Stimulated activated memory B cell treated with anti-CD40 and anti-IgM and Interleukin-4, amounts not matched to agents 10 μg/mL and 1 μg/mL and 100 μg/mL, for 72 hours (primary cell): ENCODE results near the gene COQ8A.

Experiments
- ATAC-seq: fragments of 150-1000 bp; cut with Tn5 transposase; 2 replicates; pipeline ENCODE4 v1.10.0; 2021
- H3K27ac Mint-ChIP-seq: one replicate; pipeline ENCODE4 v1.8.0; 2022; ENCODE audit warnings: mild to moderate bottlenecking, mixed read lengths
- H3K27me3 Mint-ChIP-seq: one replicate; pipeline ENCODE4 v1.8.0; 2022; ENCODE audit warnings: mixed read lengths
- H3K36me3 Mint-ChIP-seq: one replicate; pipeline ENCODE4 v1.8.0; 2022; ENCODE audit warnings: mixed read lengths
- H3K4me1 Mint-ChIP-seq: one replicate; pipeline ENCODE4 v1.8.0; 2022; ENCODE audit warnings: mixed read lengths
- H3K4me3 Mint-ChIP-seq: one replicate; pipeline ENCODE4 v1.8.0; 2022; ENCODE audit warnings: mild to moderate bottlenecking, moderate library complexity, mixed read lengths
- H3K9me3 Mint-ChIP-seq: one replicate; pipeline ENCODE4 v1.8.0; 2022; ENCODE audit warnings: mixed read lengths

Gene COQ8A

GRCh38 chr1:226940029-226940805, at the start of gene COQ8A:
COQ8A (plus strand) TSS chr1:226940294; CDS start chr1:226961386, 21,092 bp downstream.
- no peaks in the 10 kb centered on the region for H3K27me3 Mint-ChIP-seq
- H3K4me3 Mint-ChIP-seq: peak within 1 kb of the TSS; percentile 97
- peaks cover 57% of the 10 kb centered on the region for H3K4me1 Mint-ChIP-seq
- peak; percentile 99 for ATAC-seq
- H3K9me3 Mint-ChIP-seq: peaks cover 4% of the 10 kb centered on the region
- H3K27ac Mint-ChIP-seq: peak within 1 kb of the TSS; percentile 100
- H3K36me3 Mint-ChIP-seq: peaks cover 12% of the 10 kb centered on the region

GRCh38 chr1:226890331-226891108, 49.6 kb upstream of the COQ8A start:
- Mint-ChIP-seq H3K9me3 (no peaks in the 10 kb centered on the region), H3K36me3 (peaks cover 81% of the 10 kb centered on the region), H3K27me3 (no peaks in the 10 kb centered on the region), H3K4me3 (no peak overlapping the region), H3K4me1 (peaks cover 13% of the 10 kb centered on the region), H3K27ac (no peak overlapping the region)
- no peak for ATAC-seq

- no peak for ATAC-seq
- H3K4me1 Mint-ChIP-seq: peaks cover 4% of the 10 kb centered on the region
- H3K27me3 Mint-ChIP-seq: no peaks in the 10 kb centered on the region
- H3K27ac Mint-ChIP-seq: no peak overlapping the region
- H3K9me3 Mint-ChIP-seq: no peaks in the 10 kb centered on the region
- H3K36me3 Mint-ChIP-seq: peaks cover 78% of the 10 kb centered on the region
- H3K4me3 Mint-ChIP-seq: no peak overlapping the region
Observed at GRCh38 chr1:226891346-226891745, 48.7 kb upstream of the COQ8A start.

- no peaks in the 10 kb centered on the region for H3K27me3 Mint-ChIP-seq
- peaks cover 80% of the 10 kb centered on the region for H3K36me3 Mint-ChIP-seq
- ATAC-seq: no peak
- H3K27ac Mint-ChIP-seq: no peak overlapping the region
- no peaks in the 10 kb centered on the region for H3K4me1 Mint-ChIP-seq
- no peaks in the 10 kb centered on the region for H3K9me3 Mint-ChIP-seq
- H3K4me3 Mint-ChIP-seq: no peak overlapping the region
Observed at GRCh38 chr1:226891846-226892523, 48.1 kb upstream of the COQ8A start.

GRCh38 chr1:226892524-226892875, 47.6 kb upstream of the COQ8A start:
- Mint-ChIP-seq H3K27ac (no peak overlapping the region), H3K4me1 (no peaks in the 10 kb centered on the region), H3K9me3 (no peaks in the 10 kb centered on the region), H3K27me3 (no peaks in the 10 kb centered on the region), H3K4me3 (no peak overlapping the region), H3K36me3 (peaks cover 85% of the 10 kb centered on the region)
- no peak for ATAC-seq

- no peak overlapping the region for H3K4me3 Mint-ChIP-seq
- H3K27me3 Mint-ChIP-seq: no peaks in the 10 kb centered on the region
- H3K9me3 Mint-ChIP-seq: no peaks in the 10 kb centered on the region
- no peak for ATAC-seq
- no peak overlapping the region for H3K27ac Mint-ChIP-seq
- peaks cover 74% of the 10 kb centered on the region for H3K36me3 Mint-ChIP-seq
- H3K4me1 Mint-ChIP-seq: no peaks in the 10 kb centered on the region
Observed at GRCh38 chr1:226893936-226894335, 46.2 kb upstream of the COQ8A start.

GRCh38 chr1:226894826-226895225, 45.3 kb upstream of the COQ8A start:
- peaks cover 74% of the 10 kb centered on the region for H3K36me3 Mint-ChIP-seq

GRCh38 chr1:226895644-226896043, 44.5 kb upstream of the COQ8A start:
- H3K4me1 Mint-ChIP-seq: peaks cover 6% of the 10 kb centered on the region
- H3K27me3 Mint-ChIP-seq: no peaks in the 10 kb centered on the region
- H3K9me3 Mint-ChIP-seq: no peaks in the 10 kb centered on the region
- peaks cover 74% of the 10 kb centered on the region for H3K36me3 Mint-ChIP-seq
- H3K27ac Mint-ChIP-seq: no peak overlapping the region
- no peak for ATAC-seq
- H3K4me3 Mint-ChIP-seq: no peak overlapping the region

More at GRCh38 chr1:226894826-226895225, 45.3 kb upstream of the COQ8A start:
- peaks cover 6% of the 10 kb centered on the region for H3K4me1 Mint-ChIP-seq
- H3K4me3 Mint-ChIP-seq: no peak overlapping the region
- no peaks in the 10 kb centered on the region for H3K27me3 Mint-ChIP-seq
- no peaks in the 10 kb centered on the region for H3K9me3 Mint-ChIP-seq
- H3K27ac Mint-ChIP-seq: no peak overlapping the region
- no peak for ATAC-seq

GRCh38 chr1:226898246-226898645, 41.8 kb upstream of the COQ8A start:
- H3K9me3 Mint-ChIP-seq: no peaks in the 10 kb centered on the region
- no peak for ATAC-seq
- H3K4me1 Mint-ChIP-seq: peaks cover 6% of the 10 kb centered on the region
- H3K4me3 Mint-ChIP-seq: no peak overlapping the region
- peaks cover 55% of the 10 kb centered on the region for H3K36me3 Mint-ChIP-seq
- H3K27me3 Mint-ChIP-seq: no peaks in the 10 kb centered on the region
- H3K27ac Mint-ChIP-seq: no peak overlapping the region

GRCh38 chr1:226901421-226901820, 38.7 kb upstream of the COQ8A start:
- Mint-ChIP-seq H3K27ac (no peak overlapping the region), H3K36me3 (peaks cover 42% of the 10 kb centered on the region), H3K27me3 (no peaks in the 10 kb centered on the region), H3K9me3 (no peaks in the 10 kb centered on the region), H3K4me3 (no peak overlapping the region), H3K4me1 (peaks cover 6% of the 10 kb centered on the region)
- no peak for ATAC-seq

- Mint-ChIP-seq H3K27ac (no peak overlapping the region), H3K4me3 (no peak overlapping the region), H3K36me3 (peaks cover 31% of the 10 kb centered on the region), H3K27me3 (no peaks in the 10 kb centered on the region), H3K4me1 (peaks cover 6% of the 10 kb centered on the region), H3K9me3 (no peaks in the 10 kb centered on the region)
- no peak for ATAC-seq
Observed at GRCh38 chr1:226902601-226903000, 37.5 kb upstream of the COQ8A start.

- Mint-ChIP-seq H3K27ac (no peak overlapping the region), H3K4me3 (no peak overlapping the region), H3K9me3 (no peaks in the 10 kb centered on the region)
Observed at GRCh38 chr1:226903819-226904716, 36.0 kb upstream of the COQ8A start.

GRCh38 chr1:226904772-226905171, 35.3 kb upstream of the COQ8A start:
- no peaks in the 10 kb centered on the region for H3K27me3 Mint-ChIP-seq
- no peaks in the 10 kb centered on the region for H3K4me1 Mint-ChIP-seq
- H3K36me3 Mint-ChIP-seq: peaks cover 21% of the 10 kb centered on the region
- H3K9me3 Mint-ChIP-seq: no peaks in the 10 kb centered on the region
- H3K4me3 Mint-ChIP-seq: no peak overlapping the region
- no peak overlapping the region for H3K27ac Mint-ChIP-seq
- ATAC-seq: no peak

More at GRCh38 chr1:226903819-226904716, 36.0 kb upstream of the COQ8A start:
- Mint-ChIP-seq H3K36me3 (peaks cover 29% of the 10 kb centered on the region), H3K4me1 (peaks cover 6% of the 10 kb centered on the region), H3K27me3 (no peaks in the 10 kb centered on the region)
- ATAC-seq: no peak

GRCh38 chr1:226908419-226908818, 31.7 kb upstream of the COQ8A start:
- ATAC-seq: no peak
- no peak overlapping the region for H3K4me3 Mint-ChIP-seq
- no peaks in the 10 kb centered on the region for H3K27me3 Mint-ChIP-seq
- H3K4me1 Mint-ChIP-seq: peaks cover 5% of the 10 kb centered on the region
- peaks cover 14% of the 10 kb centered on the region for H3K36me3 Mint-ChIP-seq
- no peaks in the 10 kb centered on the region for H3K9me3 Mint-ChIP-seq
- H3K27ac Mint-ChIP-seq: no peak overlapping the region
